ENCODE measurements around the gene IKZF1. TPM values are rescaled to one million over a fixed set of nuclear protein-coding genes. Genes with fewer than 3 reads are reported as not detected.

The IKZF1 gene
- total and polyA plus RNA-seq, 9 of the 15 experiments (the other 6 are each of a cell fraction or from before 2014, with no cell fraction given): 12.6 to 85.3 (median 44.7) TPM

DNA sequence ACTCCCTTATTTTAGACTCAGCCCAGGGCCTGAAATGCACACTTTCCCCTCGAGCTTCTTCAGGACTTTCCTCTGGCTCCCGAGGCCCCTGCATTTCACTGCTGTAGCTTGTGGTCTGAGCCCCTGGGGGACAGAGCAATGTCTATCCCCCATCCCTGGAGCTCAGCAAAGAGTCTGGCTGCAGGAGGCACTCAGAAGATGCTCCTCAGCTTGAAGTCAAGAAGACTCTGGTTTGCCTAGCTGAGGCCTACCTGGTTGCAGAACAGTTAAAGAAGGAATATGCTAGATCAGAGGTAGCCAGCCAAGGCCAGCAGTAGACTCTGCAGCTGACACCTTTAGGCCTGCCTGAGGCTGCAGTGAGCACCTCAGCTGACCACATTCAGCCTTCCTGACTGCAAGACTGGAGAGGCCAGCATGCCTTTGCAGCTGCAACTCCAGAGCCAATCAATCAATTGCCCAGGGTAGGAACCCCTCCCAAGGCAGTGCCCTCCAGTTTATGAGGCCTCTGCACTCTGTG lies 36.9 kb upstream of the IKZF1 start:
- intact Hi-C loops (cut with micrococcal nuclease): no loop called here
- in situ Hi-C loops (cut with MboI): no loop called here
- H3K9me3 ChIP-seq (replicated peaks; ENCODE audit: control insufficient read depth, insufficient read depth, low read depth, low read length): no peaks in the 10 kb centered on the region
- no peaks in the 10 kb centered on the region for H3K27me3 ChIP-seq (ENCODE audit: control insufficient read depth in 2 of 2, insufficient read depth in 2 of 2, low read length in 2 of 2)
- H2AFZ ChIP-seq (ENCODE audit: low read depth, low read length): peak overlapping the region; percentile 90
- no peaks in the 10 kb centered on the region for H3K79me2 ChIP-seq (ENCODE audit: control insufficient read depth, insufficient read depth, low read length)
- no peak for ATAC-seq
- TF ChIP-seq ZNF12 (CRISPR knock-in tag; IDR thresholded peaks at IDR 0.05) (no peak), SRSF1 (IDR thresholded peaks at IDR 0.05; ENCODE audit: low read depth, low read length) (no peak), ZNF695 (CRISPR knock-in tag; IDR thresholded peaks at IDR 0.05) (no peak), ZKSCAN3 (CRISPR knock-in tag; IDR thresholded peaks at IDR 0.05) (no peak), FOXP1 (CRISPR knock-in tag; IDR thresholded peaks at IDR 0.05) (no peak), SAFB2 (IDR thresholded peaks at IDR 0.05; ENCODE audit: borderline replicate concordance, low read depth, low read length, severe bottlenecking) (no peak), ZNF778 (CRISPR knock-in tag; IDR thresholded peaks at IDR 0.05) (no peak), POLR2AphosphoS5 (IDR thresholded peaks at IDR 0.05; ENCODE audit: control insufficient read depth, insufficient read depth, low read depth, low read length) (no peak), NR2C2 (CRISPR knock-in tag; IDR thresholded peaks at IDR 0.05) (no peak), NR2C2 (tag; IDR thresholded peaks at IDR 0.05) (no peak), MAFF (IDR thresholded peaks at IDR 0.05; ENCODE audit: low read length) (no peak), KLF6 (CRISPR knock-in tag; IDR thresholded peaks at IDR 0.05; ENCODE audit: borderline replicate concordance) (no peak), ETV5 (CRISPR knock-in tag; IDR thresholded peaks at IDR 0.05; ENCODE audit: low read depth) (no peak), ETS2 (tag; IDR thresholded peaks at IDR 0.05; ENCODE audit: borderline replicate concordance, poor library complexity, severe bottlenecking) (no peak), SMAD1 (IDR thresholded peaks at IDR 0.05; ENCODE audit: low read depth, low read length, partially characterized antibody) (no peak), SETDB1 (IDR thresholded peaks at IDR 0.05; ENCODE audit: low read length) (no peak), CREBBP (IDR thresholded peaks at IDR 0.05; ENCODE audit: low read depth, low read length) (no peak), FOXJ2 (tag; IDR thresholded peaks at IDR 0.05) (no peak)
- TF ChIP-seq, protein P1, sequence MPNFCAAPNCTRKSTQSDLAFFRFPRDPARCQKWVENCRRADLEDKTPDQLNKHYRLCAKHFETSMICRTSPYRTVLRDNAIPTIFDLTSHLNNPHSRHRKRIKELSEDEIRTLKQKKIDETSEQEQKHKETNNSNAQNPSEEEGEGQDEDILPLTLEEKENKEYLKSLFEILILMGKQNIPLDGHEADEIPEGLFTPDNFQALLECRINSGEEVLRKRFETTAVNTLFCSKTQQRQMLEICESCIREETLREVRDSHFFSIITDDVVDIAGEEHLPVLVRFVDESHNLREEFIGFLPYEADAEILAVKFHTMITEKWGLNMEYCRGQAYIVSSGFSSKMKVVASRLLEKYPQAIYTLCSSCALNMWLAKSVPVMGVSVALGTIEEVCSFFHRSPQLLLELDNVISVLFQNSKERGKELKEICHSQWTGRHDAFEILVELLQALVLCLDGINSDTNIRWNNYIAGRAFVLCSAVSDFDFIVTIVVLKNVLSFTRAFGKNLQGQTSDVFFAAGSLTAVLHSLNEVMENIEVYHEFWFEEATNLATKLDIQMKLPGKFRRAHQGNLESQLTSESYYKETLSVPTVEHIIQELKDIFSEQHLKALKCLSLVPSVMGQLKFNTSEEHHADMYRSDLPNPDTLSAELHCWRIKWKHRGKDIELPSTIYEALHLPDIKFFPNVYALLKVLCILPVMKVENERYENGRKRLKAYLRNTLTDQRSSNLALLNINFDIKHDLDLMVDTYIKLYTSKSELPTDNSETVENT (CRISPR knock-in tag; IDR thresholded peaks at IDR 0.05): no peak
- H3K9me1 ChIP-seq (ENCODE audit: control insufficient read depth, insufficient read depth, low read length): no peaks in the 10 kb centered on the region
- no peak overlapping the region for H3K27ac ChIP-seq (ENCODE audit: extremely low read depth, low read depth, low read length)
- no peaks in the 10 kb centered on the region for H4K20me1 ChIP-seq (replicated peaks; ENCODE audit: control insufficient read depth, insufficient read depth, low read length)
- no peaks in the 10 kb centered on the region for H3K36me3 ChIP-seq (ENCODE audit: control insufficient read depth, insufficient read depth, low read length)
- no TSS peak for BruUV-seq (replicated peaks)
- H3K4me2 ChIP-seq (ENCODE audit: insufficient read depth, low read length): no peak overlapping the region; the same call in 1 of the 2 replicates
- ChIA-PET POLR2A (interaction anchor here (0.7 to 1.0 kb wide), 2 partner anchors 16 to 63 kb away, joined by 4 read pairs; no protein-coding TSS in a partner anchor), CTCF (ENCODE audit: low intra/inter-chr PET ratio) (no interaction called here)
- H3K9ac ChIP-seq (ENCODE audit: insufficient read depth in 1 of 2, low read depth in 2 of 2, low read length in 2 of 2): no peak overlapping the region
- no peak overlapping the region for H3K4me3 ChIP-seq
- DNase-seq (ENCODE audit: extremely low read depth in 1 of 4, low spot score in 3 of 4): no peak
- no peak for FAIRE-seq
- WGBS (ENCODE audit: insufficient coverage, low coverage, missing lambda C conversion rate): 72% methylated on average over 2 of the region's 2 CpGs
- peaks cover 6 to 36% of the 10 kb centered on the region in 2 experiments for H3K4me1 ChIP-seq (replicated peaks in 1 of 2; ENCODE audit: control insufficient read depth in 2 of 2, insufficient read depth in 2 of 2, low read length in 2 of 2)
